ENCODE measurements around the gene TRAK2.

DNA sequence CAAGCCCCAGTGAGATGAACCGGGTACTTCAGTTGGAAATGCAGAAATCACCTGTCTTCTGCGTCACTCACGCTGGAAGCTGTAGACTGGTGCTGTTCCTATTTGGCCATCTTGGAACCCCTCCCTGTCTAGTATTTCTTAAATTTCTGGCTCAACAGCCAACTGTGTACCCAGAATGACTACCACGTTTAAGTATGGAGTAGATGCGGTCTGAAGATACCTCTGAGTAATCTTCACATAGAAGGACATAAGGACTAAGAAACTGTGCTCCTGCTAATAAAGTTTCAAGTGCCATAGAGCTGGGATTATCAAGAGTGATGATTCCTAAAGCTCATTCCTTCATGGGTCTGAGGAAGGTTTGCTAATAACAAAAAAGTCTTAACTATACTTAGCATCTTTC lies 20.4 kb downstream of the TRAK2 start:
- TF ChIP-seq, protein P1, sequence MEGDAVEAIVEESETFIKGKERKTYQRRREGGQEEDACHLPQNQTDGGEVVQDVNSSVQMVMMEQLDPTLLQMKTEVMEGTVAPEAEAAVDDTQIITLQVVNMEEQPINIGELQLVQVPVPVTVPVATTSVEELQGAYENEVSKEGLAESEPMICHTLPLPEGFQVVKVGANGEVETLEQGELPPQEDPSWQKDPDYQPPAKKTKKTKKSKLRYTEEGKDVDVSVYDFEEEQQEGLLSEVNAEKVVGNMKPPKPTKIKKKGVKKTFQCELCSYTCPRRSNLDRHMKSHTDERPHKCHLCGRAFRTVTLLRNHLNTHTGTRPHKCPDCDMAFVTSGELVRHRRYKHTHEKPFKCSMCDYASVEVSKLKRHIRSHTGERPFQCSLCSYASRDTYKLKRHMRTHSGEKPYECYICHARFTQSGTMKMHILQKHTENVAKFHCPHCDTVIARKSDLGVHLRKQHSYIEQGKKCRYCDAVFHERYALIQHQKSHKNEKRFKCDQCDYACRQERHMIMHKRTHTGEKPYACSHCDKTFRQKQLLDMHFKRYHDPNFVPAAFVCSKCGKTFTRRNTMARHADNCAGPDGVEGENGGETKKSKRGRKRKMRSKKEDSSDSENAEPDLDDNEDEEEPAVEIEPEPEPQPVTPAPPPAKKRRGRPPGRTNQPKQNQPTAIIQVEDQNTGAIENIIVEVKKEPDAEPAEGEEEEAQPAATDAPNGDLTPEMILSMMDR (IDR thresholded peaks at IDR 0.05), result no peak
- no peak for TF ChIP-seq POLR2A (IDR thresholded peaks at IDR 0.05)
- TF ChIP-seq POLR2AphosphoS5 (IDR thresholded peaks at IDR 0.05), result no peak
